BJ (cell line): ENCODE results near the gene TBL3. TPM values are rescaled to one million over a fixed set of nuclear protein-coding genes. Genes with fewer than 3 reads are reported as not detected.
"Not testable (repeated sequence)": the region's sequence is repeated elsewhere in the genome, so short reads cannot be mapped to it uniquely, and the experiment has no call there.

Source experiments
- CTCF ChIA-PET: fragments of 350-600 bp; formaldehyde crosslinking; extraction: SDS; loops from one replicate; lab custom pipeline; 2021; ENCODE audit warnings: antibody characterized with exemption, inconsistent platforms; lab: Yijun Ruan, JAX
- POLR2A ChIA-PET: fragments of 300-600 bp; sonication (Branson Sonifier 250); formaldehyde crosslinking; extraction: SDS; loops from one replicate; lab custom pipeline; 2021; ENCODE audit warnings: antibody characterized with exemption; lab: Charles Lee
- DNase-seq: peaks from one replicate; pipeline ENCODE4 v3.0.0-alpha.2; 2011; ENCODE audit warnings: low read depth
- H3K27me3 ChIP-seq: 2 replicates; pipeline ENCODE4 v1.6.0; 2011; ENCODE audit warnings: low read length; ENCODE audit not compliant: control insufficient read depth, insufficient read depth
- H3K36me3 ChIP-seq: 2 replicates; pipeline ENCODE4 v1.5.1; 2011; ENCODE audit warnings: low read length; ENCODE audit not compliant: control insufficient read depth, insufficient read depth
- H3K4me3 ChIP-seq: 2 replicates; pipeline ENCODE4 v1.5.1; 2011; ENCODE audit warnings: low read depth, mild to moderate bottlenecking, control low read depth, low read length
- CTCF ChIP-seq: IDR thresholded peaks from 2 replicates; pipeline ENCODE4 v1.5.1; 2011; ENCODE audit warnings: low read depth, mild to moderate bottlenecking, control low read depth, inconsistent platforms, low read length, moderate library complexity; ENCODE audit not compliant: insufficient read depth
- polyA plus RNA-seq: library from polyadenylated mRNA; depleted of rRNA; stranded (reverse); fragments of >200 nt; gene quantifications from 2 replicates; pipeline ENCODE4 v1.2.3, GENCODE V29; 2011

The TBL3 gene
- polyA plus RNA-seq, 1 experiment: 33.1 TPM

- H3K4me3 ChIP-seq: no peak overlapping the region
- peak; percentile 15; the same call in 1 of the 2 replicates for TF ChIP-seq CTCF
- ChIA-PET CTCF (interaction anchor here (1.6 to 1.9 kb wide), 2 partner anchors 68 to 70 kb away, joined by 4 to 9 read pairs; no protein-coding TSS in a partner anchor), POLR2A (no interaction called here)
- no peaks in the 10 kb centered on the region for H3K27me3 ChIP-seq
- no peak for DNase-seq
- H3K36me3 ChIP-seq: peaks cover 2% of the 10 kb centered on the region; the same call in 1 of the 2 replicates
These were observed 39.5 kb upstream of the TBL3 start for GRCh38 chr16:1932050-1933028.

DNA sequence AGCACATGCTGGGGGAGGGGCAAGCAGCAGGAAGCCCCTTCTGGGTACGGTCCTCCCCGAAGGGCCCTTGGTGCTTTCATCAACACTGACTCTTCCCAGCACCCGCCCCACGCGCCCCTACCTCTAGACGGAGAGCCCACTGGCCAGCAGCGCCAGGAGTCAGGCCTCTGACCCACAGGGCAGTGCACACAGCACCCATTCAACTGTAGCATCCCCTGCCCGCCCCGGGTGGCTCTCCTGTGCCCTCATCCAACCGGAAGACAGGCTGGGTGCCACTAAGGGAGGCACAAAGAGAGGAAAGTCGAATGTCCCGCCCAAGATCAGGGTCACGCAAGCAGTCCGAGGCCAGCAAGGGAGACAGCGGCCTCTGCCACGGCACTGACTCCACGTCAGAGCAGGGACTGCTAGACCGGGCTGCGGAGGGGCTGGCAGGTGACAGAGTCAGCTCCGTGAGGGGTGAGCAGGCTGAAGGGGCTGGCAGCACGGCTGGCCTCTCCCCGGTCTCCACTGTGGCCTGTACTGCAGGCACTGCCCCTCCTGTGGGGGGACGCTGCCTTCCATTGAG, 38.7 kb upstream of the TBL3 start:
- H3K36me3 ChIP-seq: peaks cover 3% of the 10 kb centered on the region
- CTCF ChIA-PET: interaction anchor here (1.6 to 1.9 kb wide), 2 partner anchors 69 to 71 kb away, joined by 4 to 9 read pairs; no protein-coding TSS in a partner anchor
- POLR2A ChIA-PET: no interaction called here

DNA sequence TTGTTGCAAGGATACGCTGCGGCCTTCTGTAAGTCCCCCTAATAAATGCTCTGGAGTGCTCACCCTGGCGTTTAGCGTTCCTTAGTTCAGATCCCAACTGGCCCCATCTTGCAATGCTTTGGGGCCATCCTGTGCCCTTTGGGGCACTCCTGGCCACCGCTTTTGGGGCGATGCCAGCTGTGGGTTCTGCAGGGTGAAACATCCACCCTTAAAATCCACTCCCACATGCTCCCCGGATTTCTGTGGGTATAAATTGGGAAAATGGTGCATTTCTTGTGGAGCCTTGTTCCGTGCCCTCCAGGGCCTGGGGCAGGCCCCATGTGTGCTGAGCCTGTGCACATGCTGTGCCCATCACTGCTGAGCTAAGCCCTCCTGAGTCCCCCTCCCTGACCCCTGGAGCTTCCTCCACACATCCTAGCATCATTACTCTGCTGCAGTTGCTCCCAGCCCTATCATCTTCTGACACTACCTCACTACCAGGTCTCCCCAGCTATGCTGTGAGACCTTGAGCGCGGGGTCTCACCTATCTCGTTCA, 34.8 kb upstream of the TBL3 start:
- CTCF ChIA-PET: interaction anchor here (1.5 kb wide), 1 partner anchor 9 kb away, joined by 5 read pairs; no protein-coding TSS in a partner anchor
- POLR2A ChIA-PET: no interaction called here

More for the DNA sequence above, 38.7 kb upstream of the TBL3 start:
- Histone ChIP-seq H3K4me3 (no peak overlapping the region), H3K27me3 (no peaks in the 10 kb centered on the region)
- TF ChIP-seq CTCF: no peak
- DNase-seq: no peak

DNA sequence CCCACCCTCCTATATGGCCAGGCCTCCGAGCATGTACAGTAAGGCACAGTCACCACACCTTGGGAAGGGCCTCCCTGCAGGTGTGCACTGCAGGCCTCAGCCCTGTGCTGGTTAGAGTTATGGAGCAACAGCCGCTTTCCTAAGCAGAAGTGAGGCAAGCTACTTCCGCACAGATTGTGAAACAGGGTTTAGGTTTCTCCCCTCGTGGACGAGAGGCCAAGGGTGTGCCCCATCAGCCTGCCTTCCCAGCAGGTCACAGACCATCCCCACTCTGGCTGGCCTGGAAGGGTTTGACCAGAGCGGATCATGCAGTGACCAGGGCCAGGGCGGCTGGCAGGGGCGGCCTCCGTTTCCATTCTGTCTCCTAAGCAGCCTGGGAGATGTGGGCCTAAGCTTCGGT, 33.5 kb upstream of the TBL3 start:
- H3K27me3 ChIP-seq: no peaks in the 10 kb centered on the region
- H3K4me3 ChIP-seq: no peak overlapping the region
- no peak for TF ChIP-seq CTCF
- peaks cover 19% of the 10 kb centered on the region for H3K36me3 ChIP-seq
- ChIA-PET POLR2A (no interaction called here), CTCF (interaction anchor here (1.5 kb wide), 1 partner anchor 10 kb away, joined by 5 read pairs; no protein-coding TSS in a partner anchor)
- no peak for DNase-seq

More for the DNA sequence above, 34.8 kb upstream of the TBL3 start:
- no peak overlapping the region for H3K4me3 ChIP-seq
- H3K36me3 ChIP-seq: peaks cover 19% of the 10 kb centered on the region
- no peak for TF ChIP-seq CTCF
- no peak for DNase-seq
- no peaks in the 10 kb centered on the region for H3K27me3 ChIP-seq

DNA sequence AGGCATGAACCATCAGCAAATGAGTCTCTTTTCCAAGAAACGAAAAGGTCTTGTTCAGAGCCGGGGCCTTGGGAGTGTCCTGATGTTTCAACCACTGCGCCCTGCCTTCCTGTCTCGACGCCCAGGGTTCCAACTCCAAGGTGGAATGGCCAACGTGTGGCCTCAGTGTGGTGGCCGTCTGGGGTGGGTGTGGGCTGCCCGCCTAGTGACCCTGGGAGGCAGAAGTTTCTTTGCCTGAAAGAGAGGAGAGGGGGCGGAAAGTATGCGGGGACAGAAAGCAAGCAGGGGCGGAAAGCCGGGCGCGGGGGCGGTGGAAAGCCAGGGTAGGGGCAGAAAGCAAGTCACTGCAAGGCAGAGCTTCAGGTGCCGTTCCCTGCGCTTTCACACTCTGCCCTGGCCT, 32.9 kb upstream of the TBL3 start:
- no peak for TF ChIP-seq CTCF
- Histone ChIP-seq H3K36me3 (peaks cover 19% of the 10 kb centered on the region), H3K4me3 (no peak overlapping the region), H3K27me3 (no peaks in the 10 kb centered on the region)
- CTCF ChIA-PET: no interaction called here
- POLR2A ChIA-PET: no interaction called here
- DNase-seq: no peak

DNA sequence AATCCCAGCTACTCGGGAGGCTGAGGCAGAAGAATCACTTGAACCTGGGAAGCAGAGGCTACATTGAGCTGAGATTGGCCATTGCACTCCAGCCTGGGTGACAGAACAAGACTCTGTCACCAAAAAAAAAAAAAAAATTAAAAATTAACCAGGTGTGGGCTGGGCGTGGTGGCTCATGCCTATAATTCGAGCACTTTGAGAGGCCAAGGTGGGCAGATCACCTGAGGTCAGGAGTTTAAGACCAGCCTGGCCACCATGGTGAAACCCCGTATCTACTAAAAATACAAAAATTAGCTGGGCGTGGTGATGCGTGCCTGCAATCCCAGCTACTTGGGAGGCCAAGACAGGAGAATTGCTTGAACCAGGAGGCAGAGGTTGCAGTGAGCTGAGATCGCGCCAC, 32.0 kb upstream of the TBL3 start:
- H3K36me3 ChIP-seq: peaks cover 19% of the 10 kb centered on the region
- H3K27me3 ChIP-seq, DNase-seq, POLR2A ChIA-PET, H3K4me3 ChIP-seq: not testable (repeated sequence)
- CTCF ChIA-PET: interaction anchor here (2.7 kb wide), 1 partner anchor 10 kb away, joined by 21 read pairs; no protein-coding TSS in a partner anchor
